Measurements from ENCODE around the gene ENG.
"Not testable (repeated sequence)": the region's sequence is repeated elsewhere in the genome, so short reads cannot be mapped to it uniquely, and the experiment has no call there.

ENG gene

GRCh38 chr9:127846443-127847177, 7.8 kb downstream of the ENG start:
- FAIRE-seq (no peak), DNase-seq (ENCODE audit: insufficient read length, low spot score) (no peak)

GRCh38 chr9:127845619-127846018, 8.8 kb downstream of the ENG start:
- DNase-seq (ENCODE audit: insufficient read length, low spot score); FAIRE-seq: not testable (repeated sequence)

GRCh38 chr9:127844821-127845359, 9.6 kb downstream of the ENG start:
- FAIRE-seq (no peak), DNase-seq (ENCODE audit: insufficient read length, low spot score) (no peak)

- no peak for FAIRE-seq
- DNase-seq (ENCODE audit: insufficient read length, low spot score), result no peak
These were observed 13.2 kb downstream of the ENG start for GRCh38 chr9:127841087-127841835.

- FAIRE-seq (no peak), DNase-seq (ENCODE audit: insufficient read length, low spot score) (no peak)
These were observed 15.9 kb downstream of the ENG start for GRCh38 chr9:127838375-127839078.

GRCh38 chr9:127837346-127837745, 17.1 kb downstream of the ENG start:
- DNase-seq (ENCODE audit: insufficient read length, low spot score) (no peak), FAIRE-seq (no peak)

- DNase-seq (ENCODE audit: insufficient read length, low spot score); FAIRE-seq: not testable (repeated sequence)
These were observed 17.9 kb downstream of the ENG start for GRCh38 chr9:127836561-127836960.

GRCh38 chr9:127835991-127836516, 18.4 kb downstream of the ENG start:
- DNase-seq (ENCODE audit: insufficient read length, low spot score), result no peak
- no peak for FAIRE-seq

- DNase-seq (ENCODE audit: insufficient read length, low spot score) (no peak), FAIRE-seq (no peak)
These were observed 20.9 kb downstream of the ENG start for GRCh38 chr9:127833555-127833954.

- DNase-seq (ENCODE audit: insufficient read length, low spot score) (no peak), FAIRE-seq (no peak)
These were observed 22.2 kb downstream of the ENG start for GRCh38 chr9:127832248-127832647.

GRCh38 chr9:127829205-127829906, 25.1 kb downstream of the ENG start:
- no peak for DNase-seq (ENCODE audit: insufficient read length, low spot score)
- no peak for FAIRE-seq

GRCh38 chr9:127828262-127829031, 26.0 kb downstream of the ENG start:
- FAIRE-seq, result no peak
- no peak for DNase-seq (ENCODE audit: insufficient read length, low spot score)

- FAIRE-seq, result no peak
These were observed 28.1 kb downstream of the ENG start for GRCh38 chr9:127826253-127826913.

GRCh38 chr9:127825319-127826051, 29.0 kb downstream of the ENG start:
- DNase-seq (ENCODE audit: insufficient read length, low spot score) (no peak), FAIRE-seq (no peak)

More at GRCh38 chr9:127826253-127826913, 28.1 kb downstream of the ENG start:
- no peak for DNase-seq (ENCODE audit: insufficient read length, low spot score)

GRCh38 chr9:127822108-127822507, 32.4 kb downstream of the ENG start:
- no peak for DNase-seq (ENCODE audit: insufficient read length, low spot score)
- no peak for FAIRE-seq

GRCh38 chr9:127818574-127818973, 35.9 kb downstream of the ENG start:
- no peak for FAIRE-seq
- no peak for DNase-seq (ENCODE audit: insufficient read length, low spot score)

- DNase-seq (ENCODE audit: insufficient read length, low spot score), result no peak
These were observed 36.5 kb downstream of the ENG start for GRCh38 chr9:127817881-127818434.

GRCh38 chr9:127816728-127817127, 37.7 kb downstream of the ENG start:
- DNase-seq (ENCODE audit: insufficient read length, low spot score), result no peak
- no peak for FAIRE-seq

More at GRCh38 chr9:127817881-127818434, 36.5 kb downstream of the ENG start:
- no peak for FAIRE-seq

All from GM19239 (cell line).